Adipose tissue (tissue), 3 donors: ENCODE results near the gene PRM1. TPM values are rescaled to one million over a fixed set of nuclear protein-coding genes. Genes with fewer than 3 reads are reported as not detected.

Experiments
- H3K27ac ChIP-seq: one replicate; pipeline ENCODE4 v1.5.1; 2013; ENCODE audit warnings: low read depth, low read length
- WGBS, 3 donors: extraction: QIAGEN DNeasy Blood & Tissue Kit; methylation state at CpG; one replicate each; pipeline ENCODE4 v1.1.7; 2013; 5-methylcytosine and 5-hydroxymethylcytosine counted together
- polyA plus RNA-seq, 3 donors: library from polyadenylated mRNA; stranded (reverse); fragments of 200-250 nt; gene quantifications; one replicate each; pipeline ENCODE4 v1.2.3, GENCODE V29; 2013
- donor health status: healthy with polysubstance abuse.
- donor health status: Bipolar disorder and iron deficiency.
- donor health status: healthy.

The PRM1 gene
- polyA plus RNA-seq, 3 donors = not detected

GRCh38 chr16:11232302-11232851, 48.8 kb downstream of the PRM1 start:
- no peak overlapping the region for H3K27ac ChIP-seq
- WGBS, 3 donors = 59 to 93% (median 74%) methylated on average over 1 to 2 of the region's 3 CpGs

- 74 to 85% (median 80%) methylated on average over 10 of the region's 10 CpGs for WGBS, 3 donors
Measured at GRCh38 chr16:11231367-11231970, 49.7 kb downstream of the PRM1 start.

More at GRCh38 chr16:11231367-11231970, 49.7 kb downstream of the PRM1 start:
- H3K27ac ChIP-seq = no peak overlapping the region

Other genes starting within 250 kb of the PRM1 start
- gene SOCS1, start 25.1 kb downstream of the PRM1 start, polyA plus RNA-seq = 10 to 100 TPM in 1 of 3 donors, 1 to 10 TPM in 2; 2.6 to 29.7 (median 9.8) TPM
- gene TNP2, start 12.0 kb downstream of the PRM1 start, polyA plus RNA-seq = not detected
- gene PRM3, start 7.7 kb downstream of the PRM1 start, polyA plus RNA-seq = not detected
- gene PRM2, start 4.8 kb downstream of the PRM1 start, polyA plus RNA-seq = not detected
- under 1 TPM; 0.67 to 0.87 (median 0.67) TPM for gene RMI2, start 64.1 kb upstream of the PRM1 start, polyA plus RNA-seq